SK-N-SH treated with all-trans-retinoic acid at 6 μM for 48 hours (cell line): ENCODE measurements around the gene KMO.

Source experiments
- ATAC-seq: fragments of 200-7000 bp; cut with Tn5 transposase; 3 replicates; pipeline ENCODE4 v1.9.1; 2020; ENCODE audit warnings: mild to moderate bottlenecking, moderate library complexity
- ARNTL ChIP-seq: fragments of 450-650 bp; formaldehyde crosslinking; IDR thresholded peaks from 2 replicates; pipeline ENCODE4 v1.5.0; 2020; ENCODE audit warnings: low read depth, mild to moderate bottlenecking, moderate library complexity, borderline replicate concordance
- BACH2 ChIP-seq: fragments of 250-450 bp; sonication (Bioruptor Pico); IDR thresholded peaks from 2 replicates; pipeline ENCODE4 v1.9.0; 2021; ENCODE audit warnings: mild to moderate bottlenecking, borderline replicate concordance
- CREB5 ChIP-seq: fragments of 250-450 bp; sonication (Bioruptor Pico); IDR thresholded peaks from 2 replicates; pipeline ENCODE4 v1.5.1; 2020; ENCODE audit warnings: low read depth, mild to moderate bottlenecking, moderate library complexity
- CSDC2 ChIP-seq: fragments of 250-450 bp; sonication (Bioruptor Pico); IDR thresholded peaks from 2 replicates; pipeline ENCODE4 v1.5.0; 2020; ENCODE audit warnings: mild to moderate bottlenecking, moderate library complexity
- CSRNP3 ChIP-seq: fragments of 250-450 bp; sonication (Bioruptor Pico); IDR thresholded peaks from 2 replicates; pipeline ENCODE4 v1.5.1; 2021; ENCODE audit warnings: mild to moderate bottlenecking, moderate library complexity
- ESRRG ChIP-seq: fragments of 250-450 bp; sonication (Bioruptor Pico); IDR thresholded peaks from 2 replicates; pipeline ENCODE4 v1.6.1; 2021; ENCODE audit warnings: mild to moderate bottlenecking
- GLIS3 ChIP-seq: fragments of 250-450 bp; sonication (Bioruptor Pico); IDR thresholded peaks from 2 replicates; pipeline ENCODE4 v1.5.0; 2020; ENCODE audit warnings: mild to moderate bottlenecking, moderate library complexity
- ISL1 ChIP-seq: fragments of 250-450 bp; sonication (Bioruptor Pico); IDR thresholded peaks from 2 replicates; pipeline ENCODE4 v2.1.2; 2022; ENCODE audit warnings: mild to moderate bottlenecking, moderate library complexity
- OSR1 ChIP-seq: fragments of 250-450 bp; sonication (Bioruptor Pico); IDR thresholded peaks from 2 replicates; pipeline ENCODE4 v1.8.0; 2022; ENCODE audit warnings: moderate library complexity, mild to moderate bottlenecking, inconsistent platforms
- PATZ1 ChIP-seq: fragments of 250-450 bp; sonication (Bioruptor Pico); IDR thresholded peaks from 2 replicates; pipeline ENCODE4 v1.8.0; 2020; ENCODE audit warnings: mild to moderate bottlenecking, moderate library complexity, borderline replicate concordance
- POU6F1 ChIP-seq: fragments of 250-450 bp; sonication (Bioruptor Pico); IDR thresholded peaks from 2 replicates; pipeline ENCODE4 v1.8.0; 2021; ENCODE audit warnings: low read depth, mild to moderate bottlenecking, moderate library complexity, borderline replicate concordance
- RARB ChIP-seq: fragments of 250-450 bp; sonication (Bioruptor Pico); IDR thresholded peaks from 2 replicates; pipeline ENCODE4 v1.8.0; 2021; ENCODE audit warnings: mild to moderate bottlenecking, moderate library complexity
- SNAI2 ChIP-seq: fragments of 250-450 bp; sonication (Bioruptor Pico); IDR thresholded peaks from 2 replicates; pipeline ENCODE4 v1.5.0; 2020; ENCODE audit warnings: mild to moderate bottlenecking, moderate library complexity
- TCF4 ChIP-seq: fragments of 250-450 bp; sonication (Bioruptor Pico); IDR thresholded peaks from 2 replicates; pipeline ENCODE4 v1.8.0; 2021; ENCODE audit warnings: mild to moderate bottlenecking, moderate library complexity, borderline replicate concordance
- TOX ChIP-seq: fragments of 250-450 bp; sonication (Bioruptor Pico); IDR thresholded peaks from 2 replicates; pipeline ENCODE4 v1.8.0; 2021; ENCODE audit warnings: mild to moderate bottlenecking, moderate library complexity, borderline replicate concordance
- TSHZ2 ChIP-seq: fragments of 250-450 bp; sonication (Bioruptor Pico); IDR thresholded peaks from 2 replicates; pipeline ENCODE4 v1.5.0; 2020; ENCODE audit warnings: mild to moderate bottlenecking, moderate library complexity
- ZC3H10 ChIP-seq: fragments of 250-450 bp; sonication (Bioruptor Pico); IDR thresholded peaks from 2 replicates; pipeline ENCODE4 v1.5.1; 2021; ENCODE audit warnings: mild to moderate bottlenecking, moderate library complexity
- ZFP30 ChIP-seq: fragments of 450-650 bp; formaldehyde crosslinking; IDR thresholded peaks from 2 replicates; pipeline ENCODE4 v1.5.0; 2022; ENCODE audit warnings: mild to moderate bottlenecking, moderate library complexity
- ZNF565 ChIP-seq: fragments of 450-650 bp; formaldehyde crosslinking; conservative IDR thresholded peaks from 2 replicates; pipeline ENCODE4 v1.5.0; 2020; ENCODE audit warnings: low read depth, mild to moderate bottlenecking, moderate library complexity
- ZNF70 ChIP-seq: fragments of 450-650 bp; formaldehyde crosslinking; IDR thresholded peaks from 2 replicates; pipeline ENCODE4 v1.5.0; 2020; ENCODE audit warnings: mild to moderate bottlenecking, moderate library complexity
- ZNF8 ChIP-seq: fragments of 450-650 bp; formaldehyde crosslinking; IDR thresholded peaks from 2 replicates; pipeline ENCODE4 v1.5.0; 2020; ENCODE audit warnings: mild to moderate bottlenecking, moderate library complexity

KMO gene

GRCh38 chr1:241518476-241519307 lies 13.5 kb upstream of the KMO start:
- peak; percentile 70 for ATAC-seq
- TF ChIP-seq ZC3H10 (CRISPR knock-in tag) (no peak), RARB (no peak), ISL1 (CRISPR knock-in tag) (no peak), SNAI2 (CRISPR knock-in tag) (no peak), ESRRG (CRISPR knock-in tag) (no peak), BACH2 (no peak), ZNF8 (CRISPR knock-in tag) (no peak), CSRNP3 (no peak), POU6F1 (CRISPR knock-in tag) (no peak), ZNF565 (no peak)
- TF ChIP-seq, all 23 proteins: peak for 0

- TF ChIP-seq TCF4 (no peak), BACH2 (no peak), CREB5 (CRISPR knock-in tag) (no peak), TOX (CRISPR knock-in tag) (no peak), CSRNP3 (no peak), ESRRG (CRISPR knock-in tag) (no peak)
- ATAC-seq, result peak; percentile 96
Observed at GRCh38 chr1:241519308-241520079, 12.7 kb upstream of the KMO start, which contains the start of gene FH. Gene FH, minus strand, starts transcription at chr1:241519755. Its CDS starts 33 bp downstream, at chr1:241519722.

GRCh38 chr1:241520080-241520465 lies 12.1 kb upstream of the KMO start:
- TF ChIP-seq ARNTL (CRISPR knock-in tag) (no peak), POU6F1 (CRISPR knock-in tag) (no peak), TSHZ2 (CRISPR knock-in tag) (no peak), GLIS3 (no peak), PATZ1 (no peak), TOX (CRISPR knock-in tag) (no peak), CSRNP3 (no peak), ZFP30 (CRISPR knock-in tag) (no peak), ZNF70 (CRISPR knock-in tag) (no peak), BACH2 (no peak), ESRRG (CRISPR knock-in tag) (no peak), SNAI2 (CRISPR knock-in tag) (no peak), ZNF8 (CRISPR knock-in tag) (no peak), ZC3H10 (CRISPR knock-in tag) (no peak), CSDC2 (CRISPR knock-in tag) (no peak), ZNF565 (no peak), OSR1 (CRISPR knock-in tag) (no peak), TCF4 (no peak)
- no peak for ATAC-seq
